K562 (cell line): Measurements from ENCODE around the gene CRYZ. TPM values are rescaled to one million over a fixed set of nuclear protein-coding genes. Genes with fewer than 3 reads are reported as not detected.

ENCODE experiments used
- POLR2G ChIP-seq: fragments of 200-400 bp; formaldehyde crosslinking; IDR thresholded peaks from 2 replicates; pipeline ENCODE4 v1.6.1; 2017; ENCODE audit warnings: low read depth, mild to moderate bottlenecking, antibody characterized with exemption, low read length, moderate library complexity
- ZNF431 ChIP-seq: sonication (generic); formaldehyde crosslinking; IDR thresholded peaks from 2 replicates; pipeline ENCODE4 v1.8.0; 2022; ENCODE audit warnings: mild to moderate bottlenecking, missing genetic modification reagents
- polyA plus RNA-seq, 8 experiments: library from polyadenylated mRNA; depleted of rRNA in 4 of 8; stranded (reverse) in 5 of 8; unstranded in 3 of 8; fragments of >200 nt; fragmentation: Nextera tagmentation in 2 of 8; fragmentation: Illumina TruSeq in 1 of 8; extraction: Ambion mirVana in 2 of 8; extraction: Trizol in 1 of 8; gene quantifications; 2 replicates each; pipeline versions ENCODE4 v1.2.1 to v1.2.3, GENCODE V29; 2011 to 2014; ENCODE audit warnings: inconsistent platforms in 1 of 8, missing spikeins in 1 of 8
- total RNA-seq, 7 experiments: library from RNA; depleted of rRNA in 6 of 7; stranded (reverse); fragments of >200 nt in 6 of 7; fragmentation: Illumina TruSeq in 2 of 7; extraction: Trizol in 2 of 7; gene quantifications; 2 replicates each; pipeline versions ENCODE4 v1.2.1 to v1.2.3, GENCODE V29; 2011 to 2021; ENCODE audit warnings: low replicate concordance in 1 of 7
- TF ChIP-seq, protein P1 (sequence below): fragments of 450-650 bp; IDR thresholded peaks from 2 replicates; pipeline ENCODE4 v1.6.1; 2016; ENCODE audit warnings: mild to moderate bottlenecking, moderate library complexity

Gene CRYZ
- total and polyA plus RNA-seq, 9 of the 15 experiments (the other 6 are each of a cell fraction or from before 2014, with no cell fraction given) = 51.7 to 179 (median 81.4) TPM

DNA sequence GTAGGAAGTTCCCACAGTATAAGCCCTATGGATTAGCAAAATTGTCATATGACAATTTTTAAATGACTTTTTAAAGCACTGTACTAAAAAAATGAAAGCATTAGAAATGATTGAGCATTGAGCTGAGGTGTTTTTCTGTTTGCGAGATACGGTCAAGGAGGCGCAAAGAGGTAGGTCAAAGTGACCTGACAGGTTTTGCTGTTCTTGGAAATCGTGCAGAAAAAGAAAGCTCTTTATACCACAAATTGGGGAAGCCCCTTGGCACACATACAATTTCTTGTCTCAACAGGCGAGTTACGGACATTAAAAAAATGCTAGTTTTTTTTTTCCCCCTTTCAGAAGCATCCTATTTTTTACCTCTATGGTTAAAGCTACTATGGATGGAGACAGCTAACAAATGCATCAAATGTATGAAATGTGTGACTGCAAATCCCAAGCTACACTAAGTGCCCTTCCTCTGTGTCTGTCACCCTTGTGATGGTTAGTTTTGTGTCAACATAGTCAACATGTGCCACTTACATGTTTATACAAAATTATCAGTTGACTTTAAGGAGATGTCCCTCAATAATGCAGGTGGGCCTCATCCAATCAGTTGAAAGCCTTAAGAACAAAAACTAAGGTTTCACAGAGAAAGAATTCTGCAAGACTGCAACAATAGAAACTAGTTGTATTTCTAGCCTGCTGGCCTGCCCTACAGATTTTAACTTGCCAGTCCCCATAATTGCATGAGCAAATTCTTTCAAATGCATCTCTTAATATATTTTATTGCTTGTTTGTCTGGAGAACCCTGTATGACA is 29.3 kb downstream of the CRYZ start (continued):
- TF ChIP-seq, protein P1, sequence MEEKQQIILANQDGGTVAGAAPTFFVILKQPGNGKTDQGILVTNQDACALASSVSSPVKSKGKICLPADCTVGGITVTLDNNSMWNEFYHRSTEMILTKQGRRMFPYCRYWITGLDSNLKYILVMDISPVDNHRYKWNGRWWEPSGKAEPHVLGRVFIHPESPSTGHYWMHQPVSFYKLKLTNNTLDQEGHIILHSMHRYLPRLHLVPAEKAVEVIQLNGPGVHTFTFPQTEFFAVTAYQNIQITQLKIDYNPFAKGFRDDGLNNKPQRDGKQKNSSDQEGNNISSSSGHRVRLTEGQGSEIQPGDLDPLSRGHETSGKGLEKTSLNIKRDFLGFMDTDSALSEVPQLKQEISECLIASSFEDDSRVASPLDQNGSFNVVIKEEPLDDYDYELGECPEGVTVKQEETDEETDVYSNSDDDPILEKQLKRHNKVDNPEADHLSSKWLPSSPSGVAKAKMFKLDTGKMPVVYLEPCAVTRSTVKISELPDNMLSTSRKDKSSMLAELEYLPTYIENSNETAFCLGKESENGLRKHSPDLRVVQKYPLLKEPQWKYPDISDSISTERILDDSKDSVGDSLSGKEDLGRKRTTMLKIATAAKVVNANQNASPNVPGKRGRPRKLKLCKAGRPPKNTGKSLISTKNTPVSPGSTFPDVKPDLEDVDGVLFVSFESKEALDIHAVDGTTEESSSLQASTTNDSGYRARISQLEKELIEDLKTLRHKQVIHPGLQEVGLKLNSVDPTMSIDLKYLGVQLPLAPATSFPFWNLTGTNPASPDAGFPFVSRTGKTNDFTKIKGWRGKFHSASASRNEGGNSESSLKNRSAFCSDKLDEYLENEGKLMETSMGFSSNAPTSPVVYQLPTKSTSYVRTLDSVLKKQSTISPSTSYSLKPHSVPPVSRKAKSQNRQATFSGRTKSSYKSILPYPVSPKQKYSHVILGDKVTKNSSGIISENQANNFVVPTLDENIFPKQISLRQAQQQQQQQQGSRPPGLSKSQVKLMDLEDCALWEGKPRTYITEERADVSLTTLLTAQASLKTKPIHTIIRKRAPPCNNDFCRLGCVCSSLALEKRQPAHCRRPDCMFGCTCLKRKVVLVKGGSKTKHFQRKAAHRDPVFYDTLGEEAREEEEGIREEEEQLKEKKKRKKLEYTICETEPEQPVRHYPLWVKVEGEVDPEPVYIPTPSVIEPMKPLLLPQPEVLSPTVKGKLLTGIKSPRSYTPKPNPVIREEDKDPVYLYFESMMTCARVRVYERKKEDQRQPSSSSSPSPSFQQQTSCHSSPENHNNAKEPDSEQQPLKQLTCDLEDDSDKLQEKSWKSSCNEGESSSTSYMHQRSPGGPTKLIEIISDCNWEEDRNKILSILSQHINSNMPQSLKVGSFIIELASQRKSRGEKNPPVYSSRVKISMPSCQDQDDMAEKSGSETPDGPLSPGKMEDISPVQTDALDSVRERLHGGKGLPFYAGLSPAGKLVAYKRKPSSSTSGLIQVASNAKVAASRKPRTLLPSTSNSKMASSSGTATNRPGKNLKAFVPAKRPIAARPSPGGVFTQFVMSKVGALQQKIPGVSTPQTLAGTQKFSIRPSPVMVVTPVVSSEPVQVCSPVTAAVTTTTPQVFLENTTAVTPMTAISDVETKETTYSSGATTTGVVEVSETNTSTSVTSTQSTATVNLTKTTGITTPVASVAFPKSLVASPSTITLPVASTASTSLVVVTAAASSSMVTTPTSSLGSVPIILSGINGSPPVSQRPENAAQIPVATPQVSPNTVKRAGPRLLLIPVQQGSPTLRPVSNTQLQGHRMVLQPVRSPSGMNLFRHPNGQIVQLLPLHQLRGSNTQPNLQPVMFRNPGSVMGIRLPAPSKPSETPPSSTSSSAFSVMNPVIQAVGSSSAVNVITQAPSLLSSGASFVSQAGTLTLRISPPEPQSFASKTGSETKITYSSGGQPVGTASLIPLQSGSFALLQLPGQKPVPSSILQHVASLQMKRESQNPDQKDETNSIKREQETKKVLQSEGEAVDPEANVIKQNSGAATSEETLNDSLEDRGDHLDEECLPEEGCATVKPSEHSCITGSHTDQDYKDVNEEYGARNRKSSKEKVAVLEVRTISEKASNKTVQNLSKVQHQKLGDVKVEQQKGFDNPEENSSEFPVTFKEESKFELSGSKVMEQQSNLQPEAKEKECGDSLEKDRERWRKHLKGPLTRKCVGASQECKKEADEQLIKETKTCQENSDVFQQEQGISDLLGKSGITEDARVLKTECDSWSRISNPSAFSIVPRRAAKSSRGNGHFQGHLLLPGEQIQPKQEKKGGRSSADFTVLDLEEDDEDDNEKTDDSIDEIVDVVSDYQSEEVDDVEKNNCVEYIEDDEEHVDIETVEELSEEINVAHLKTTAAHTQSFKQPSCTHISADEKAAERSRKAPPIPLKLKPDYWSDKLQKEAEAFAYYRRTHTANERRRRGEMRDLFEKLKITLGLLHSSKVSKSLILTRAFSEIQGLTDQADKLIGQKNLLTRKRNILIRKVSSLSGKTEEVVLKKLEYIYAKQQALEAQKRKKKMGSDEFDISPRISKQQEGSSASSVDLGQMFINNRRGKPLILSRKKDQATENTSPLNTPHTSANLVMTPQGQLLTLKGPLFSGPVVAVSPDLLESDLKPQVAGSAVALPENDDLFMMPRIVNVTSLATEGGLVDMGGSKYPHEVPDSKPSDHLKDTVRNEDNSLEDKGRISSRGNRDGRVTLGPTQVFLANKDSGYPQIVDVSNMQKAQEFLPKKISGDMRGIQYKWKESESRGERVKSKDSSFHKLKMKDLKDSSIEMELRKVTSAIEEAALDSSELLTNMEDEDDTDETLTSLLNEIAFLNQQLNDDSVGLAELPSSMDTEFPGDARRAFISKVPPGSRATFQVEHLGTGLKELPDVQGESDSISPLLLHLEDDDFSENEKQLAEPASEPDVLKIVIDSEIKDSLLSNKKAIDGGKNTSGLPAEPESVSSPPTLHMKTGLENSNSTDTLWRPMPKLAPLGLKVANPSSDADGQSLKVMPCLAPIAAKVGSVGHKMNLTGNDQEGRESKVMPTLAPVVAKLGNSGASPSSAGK = no peak
- TF ChIP-seq POLR2G (no peak), ZNF431 (CRISPR knock-in tag) (no peak)
- TF ChIP-seq, all 486 proteins: peak for 1
